ENCODE data around the gene ARHGAP9.

ARHGAP9 gene

GRCh38 chr12:57471661-57472060 lies 8.0 kb downstream of the ARHGAP9 start:
- DNase-seq, result no peak

GRCh38 chr12:57470970-57471656 lies 8.6 kb downstream of the ARHGAP9 start:
- DNase-seq, result no peak

- no peak for DNase-seq
These were observed 9.2 kb downstream of the ARHGAP9 start for GRCh38 chr12:57470286-57470969.

GRCh38 chr12:57469296-57470164 lies 10.1 kb downstream of the ARHGAP9 start:
- no peak for DNase-seq

GRCh38 chr12:57467915-57468314 lies 11.8 kb downstream of the ARHGAP9 start:
- DNase-seq, result no peak

GRCh38 chr12:57467212-57467874 lies 12.3 kb downstream of the ARHGAP9 start:
- DNase-seq, result no peak

GRCh38 chr12:57465747-57466505 lies 13.7 kb downstream of the ARHGAP9 start:
- no peak for DNase-seq

- no peak for DNase-seq
These were observed 14.5 kb downstream of the ARHGAP9 start for GRCh38 chr12:57465030-57465746.

- no peak for DNase-seq
These were observed 15.1 kb downstream of the ARHGAP9 start for GRCh38 chr12:57464569-57464968.

GRCh38 chr12:57462912-57463253 lies 16.8 kb downstream of the ARHGAP9 start:
- DNase-seq, result no peak

GRCh38 chr12:57462251-57462911 lies 17.3 kb downstream of the ARHGAP9 start:
- peak; percentile 89 for DNase-seq

GRCh38 chr12:57461917-57462250 lies 17.8 kb downstream of the ARHGAP9 start:
- no peak for DNase-seq

GRCh38 chr12:57461276-57461916 lies 18.3 kb downstream of the ARHGAP9 start:
- DNase-seq, result peak; percentile 36

GRCh38 chr12:57460841-57461275 lies 18.8 kb downstream of the ARHGAP9 start:
- no peak for DNase-seq

GRCh38 chr12:57460468-57460784 lies 19.2 kb downstream of the ARHGAP9 start:
- no peak for DNase-seq

GRCh38 chr12:57459750-57460467 lies 19.8 kb downstream of the ARHGAP9 start, which contains the start of gene GLI1:
GLI1 (plus strand) TSS chr12:57459785; CDS start chr12:57463692, 3,907 bp downstream.
- DNase-seq, result no peak

GRCh38 chr12:57459055-57459749 lies 20.5 kb downstream of the ARHGAP9 start:
- peak; percentile 96 for DNase-seq

- DNase-seq, result no peak
These were observed 21.0 kb downstream of the ARHGAP9 start for GRCh38 chr12:57458665-57459054.

- DNase-seq, result no peak
These were observed 22.8 kb downstream of the ARHGAP9 start for GRCh38 chr12:57456737-57457490.
